Transverse colon (tissue), 3 donors: ENCODE data around the gene ACSS3.

ENCODE experiments used
- POLR2A ChIP-seq: fragments of 450-650 bp; IDR thresholded peaks from one replicate; pipeline ENCODE4 v1.6.1; 2016; ENCODE audit warnings: antibody characterized with exemption, mild to moderate bottlenecking, moderate library complexity
- TF ChIP-seq, protein P1 (sequence below), 5 experiments: fragments of 200-600 bp in 3 of 5; fragments of 450-650 bp in 2 of 5; sonication (generic) in 3 of 5; IDR thresholded peaks; 1 replicate in 2 of 5; 2 replicates in 3 of 5; pipeline ENCODE4 v1.5.1; 2016 to 2017; ENCODE audit warnings: antibody characterized with exemption in 5 of 5, inconsistent platforms in 3 of 5, mild to moderate bottlenecking in 2 of 5, moderate library complexity in 1 of 5

DNA sequence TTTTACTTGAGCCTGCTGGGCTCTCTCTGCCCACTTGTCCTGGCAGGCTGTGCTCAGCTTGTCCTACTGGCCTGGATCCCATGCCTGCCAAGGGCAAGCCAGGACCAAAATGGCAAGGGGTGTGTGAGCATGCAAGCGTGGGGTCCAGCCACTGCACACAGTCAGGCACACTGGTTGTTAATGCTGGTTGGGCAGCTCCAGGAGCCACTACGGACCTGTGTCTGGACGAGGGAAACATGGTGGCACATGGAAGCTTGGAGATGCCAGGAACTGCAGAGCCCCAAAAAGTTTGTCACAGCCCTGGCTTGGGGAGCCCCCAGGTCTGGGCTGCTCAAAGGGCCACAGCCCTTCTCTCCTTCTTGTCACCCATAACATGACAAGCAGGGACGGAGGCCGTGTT lies 83.8 kb downstream of the ACSS3 start:
- TF ChIP-seq, protein P1, sequence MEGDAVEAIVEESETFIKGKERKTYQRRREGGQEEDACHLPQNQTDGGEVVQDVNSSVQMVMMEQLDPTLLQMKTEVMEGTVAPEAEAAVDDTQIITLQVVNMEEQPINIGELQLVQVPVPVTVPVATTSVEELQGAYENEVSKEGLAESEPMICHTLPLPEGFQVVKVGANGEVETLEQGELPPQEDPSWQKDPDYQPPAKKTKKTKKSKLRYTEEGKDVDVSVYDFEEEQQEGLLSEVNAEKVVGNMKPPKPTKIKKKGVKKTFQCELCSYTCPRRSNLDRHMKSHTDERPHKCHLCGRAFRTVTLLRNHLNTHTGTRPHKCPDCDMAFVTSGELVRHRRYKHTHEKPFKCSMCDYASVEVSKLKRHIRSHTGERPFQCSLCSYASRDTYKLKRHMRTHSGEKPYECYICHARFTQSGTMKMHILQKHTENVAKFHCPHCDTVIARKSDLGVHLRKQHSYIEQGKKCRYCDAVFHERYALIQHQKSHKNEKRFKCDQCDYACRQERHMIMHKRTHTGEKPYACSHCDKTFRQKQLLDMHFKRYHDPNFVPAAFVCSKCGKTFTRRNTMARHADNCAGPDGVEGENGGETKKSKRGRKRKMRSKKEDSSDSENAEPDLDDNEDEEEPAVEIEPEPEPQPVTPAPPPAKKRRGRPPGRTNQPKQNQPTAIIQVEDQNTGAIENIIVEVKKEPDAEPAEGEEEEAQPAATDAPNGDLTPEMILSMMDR (IDR thresholded peaks at IDR 0.05), result no peak
- no peak for TF ChIP-seq POLR2A
